22Rv1 (cell line): ENCODE measurements around the gene USP40.

Source experiments
- ZFX ChIP-seq: fragments of 450-650 bp; IDR thresholded peaks from 2 replicates; pipeline ENCODE4 v1.6.1; 2017; ENCODE audit warnings: antibody characterized with exemption, borderline replicate concordance
- TF ChIP-seq, protein P1 (sequence below): fragments of 450-650 bp; IDR thresholded peaks from 2 replicates; pipeline ENCODE4 v1.5.1; 2017; ENCODE audit warnings: mild to moderate bottlenecking

DNA sequence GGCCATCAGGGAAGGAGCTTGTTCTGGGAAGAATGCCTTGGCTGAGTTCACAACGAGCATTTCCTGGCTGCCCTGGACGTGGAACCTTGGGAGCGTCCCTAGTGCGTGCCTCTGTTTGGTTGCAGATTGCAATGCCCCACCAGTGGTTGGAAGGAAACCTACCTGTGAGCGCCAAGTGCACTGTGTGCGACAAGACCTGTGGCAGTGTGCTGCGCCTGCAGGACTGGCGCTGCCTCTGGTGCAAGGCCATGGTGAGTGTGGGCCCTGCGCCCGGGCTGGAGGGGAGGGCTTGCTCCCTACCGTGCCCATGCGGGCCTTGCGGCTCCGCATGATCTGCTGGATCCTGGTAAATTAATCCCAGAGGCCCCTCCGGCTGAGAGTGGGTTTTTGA is 130.4 kb downstream of the USP40 start:
- TF ChIP-seq, protein P1, sequence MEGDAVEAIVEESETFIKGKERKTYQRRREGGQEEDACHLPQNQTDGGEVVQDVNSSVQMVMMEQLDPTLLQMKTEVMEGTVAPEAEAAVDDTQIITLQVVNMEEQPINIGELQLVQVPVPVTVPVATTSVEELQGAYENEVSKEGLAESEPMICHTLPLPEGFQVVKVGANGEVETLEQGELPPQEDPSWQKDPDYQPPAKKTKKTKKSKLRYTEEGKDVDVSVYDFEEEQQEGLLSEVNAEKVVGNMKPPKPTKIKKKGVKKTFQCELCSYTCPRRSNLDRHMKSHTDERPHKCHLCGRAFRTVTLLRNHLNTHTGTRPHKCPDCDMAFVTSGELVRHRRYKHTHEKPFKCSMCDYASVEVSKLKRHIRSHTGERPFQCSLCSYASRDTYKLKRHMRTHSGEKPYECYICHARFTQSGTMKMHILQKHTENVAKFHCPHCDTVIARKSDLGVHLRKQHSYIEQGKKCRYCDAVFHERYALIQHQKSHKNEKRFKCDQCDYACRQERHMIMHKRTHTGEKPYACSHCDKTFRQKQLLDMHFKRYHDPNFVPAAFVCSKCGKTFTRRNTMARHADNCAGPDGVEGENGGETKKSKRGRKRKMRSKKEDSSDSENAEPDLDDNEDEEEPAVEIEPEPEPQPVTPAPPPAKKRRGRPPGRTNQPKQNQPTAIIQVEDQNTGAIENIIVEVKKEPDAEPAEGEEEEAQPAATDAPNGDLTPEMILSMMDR, result no peak
- TF ChIP-seq ZFX, result no peak
